H9 (cell line): ENCODE measurements around the gene TYK2. TPM values are rescaled to one million over a fixed set of nuclear protein-coding genes. Genes with fewer than 3 reads are reported as not detected.

ENCODE experiments used
- DNase-seq: peaks from one replicate; pipeline ENCODE4 v3.0.0-alpha.2; 2017
- H2AFZ ChIP-seq: one replicate; pipeline ENCODE4 v1.6.1; 2013; ENCODE audit warnings: mild to moderate bottlenecking, low read length, control low read depth, moderate library complexity
- H2AK5ac ChIP-seq: 2 replicates; pipeline ENCODE4 v1.6.1; 2013; ENCODE audit warnings: low read length, control low read depth, mixed read lengths; ENCODE audit not compliant: insufficient read length
- H2BK120ac ChIP-seq: one replicate; pipeline ENCODE4 v1.6.1; 2013; ENCODE audit warnings: low read depth, mild to moderate bottlenecking, low read length, control low read depth, inconsistent platforms; ENCODE audit not compliant: poor library complexity, severe bottlenecking
- H2BK12ac ChIP-seq: 2 replicates; pipeline ENCODE4 v1.6.1; 2013; ENCODE audit warnings: low read length, control low read depth, mixed read lengths, low read depth; ENCODE audit not compliant: insufficient read length
- H2BK15ac ChIP-seq: 2 replicates; pipeline ENCODE4 v1.6.1; 2013; ENCODE audit warnings: low read depth, low read length, control low read depth
- H2BK20ac ChIP-seq: one replicate; pipeline ENCODE4 v1.6.1; 2013; ENCODE audit warnings: low read depth, mild to moderate bottlenecking, low read length, control low read depth, inconsistent platforms; ENCODE audit not compliant: poor library complexity, severe bottlenecking
- H2BK5ac ChIP-seq: 2 replicates; pipeline ENCODE4 v1.6.1; 2013; ENCODE audit warnings: low read length, control low read depth, mixed read lengths; ENCODE audit not compliant: insufficient read length
- H3K14ac ChIP-seq: 2 replicates; pipeline ENCODE4 v1.6.1; 2013; ENCODE audit warnings: low read length, control low read depth; ENCODE audit not compliant: insufficient read depth
- H3K18ac ChIP-seq: 2 replicates; pipeline ENCODE4 v1.6.1; 2013; ENCODE audit warnings: low read depth, mild to moderate bottlenecking, mixed read lengths, low read length, control low read depth; ENCODE audit not compliant: insufficient read length
- H3K23ac ChIP-seq: 2 replicates; pipeline ENCODE4 v1.6.1; 2013; ENCODE audit warnings: low read length, control low read depth, mixed read lengths, low read depth; ENCODE audit not compliant: insufficient read length
- H3K23me2 ChIP-seq: 2 replicates; pipeline ENCODE4 v1.6.1; 2013; ENCODE audit warnings: low read depth, mild to moderate bottlenecking, mixed read lengths, low read length, control low read depth; ENCODE audit not compliant: insufficient read length, poor library complexity, severe bottlenecking
- H3K27ac ChIP-seq: 2 replicates; pipeline ENCODE4 v1.5.1; 2013; ENCODE audit warnings: low read length, control low read depth, mixed read lengths, low read depth; ENCODE audit not compliant: insufficient read length
- H3K27me3 ChIP-seq: 2 replicates; pipeline ENCODE4 v1.6.1; 2013; ENCODE audit warnings: low read length, control low read depth, inconsistent platforms; ENCODE audit not compliant: insufficient read depth
- H3K4ac ChIP-seq: 2 replicates; pipeline ENCODE4 v1.6.1; 2013; ENCODE audit warnings: low read depth, mild to moderate bottlenecking, control low read depth, inconsistent platforms, low read length, moderate library complexity
- H3K4me1 ChIP-seq: 2 replicates; pipeline ENCODE4 v1.6.1; 2013; ENCODE audit warnings: low read length, control low read depth, inconsistent platforms; ENCODE audit not compliant: insufficient read depth
- H3K4me2 ChIP-seq: 2 replicates; pipeline ENCODE4 v1.6.1; 2013; ENCODE audit warnings: low read length, control low read depth, mixed read lengths; ENCODE audit not compliant: insufficient read length, insufficient read depth
- H3K56ac ChIP-seq: 2 replicates; pipeline ENCODE4 v1.6.1; 2013; ENCODE audit warnings: low read depth, mild to moderate bottlenecking, mixed read lengths, low read length, control low read depth; ENCODE audit not compliant: insufficient read length
- H3K79me1 ChIP-seq: 2 replicates; pipeline ENCODE4 v1.6.1; 2013; ENCODE audit warnings: low read depth, mild to moderate bottlenecking, moderate library complexity, low read length, control low read depth, inconsistent platforms; ENCODE audit not compliant: insufficient read depth, poor library complexity, severe bottlenecking
- H3K79me2 ChIP-seq: 2 replicates; pipeline ENCODE4 v1.6.1; 2013; ENCODE audit warnings: low read length, control low read depth, inconsistent platforms; ENCODE audit not compliant: insufficient read depth
- H3K9ac ChIP-seq: 2 replicates; pipeline ENCODE4 v1.6.1; 2013; ENCODE audit warnings: low read length, control low read depth, mixed read lengths; ENCODE audit not compliant: insufficient read length; ENCODE audit errors: extremely low read depth
- H3K9me3 ChIP-seq: one replicate; pipeline ENCODE4 v1.6.1; 2013; ENCODE audit warnings: low read depth, low read length, inconsistent platforms; ENCODE audit not compliant: control insufficient read depth
- H3T11ph ChIP-seq: one replicate; pipeline ENCODE4 v1.6.1; 2013; ENCODE audit warnings: mild to moderate bottlenecking, low read length, control low read depth, inconsistent platforms
- H4K20me1 ChIP-seq: one replicate; pipeline ENCODE4 v1.6.1; 2013; ENCODE audit not compliant: control insufficient read depth, insufficient read length, insufficient read depth
- H4K5ac ChIP-seq: 2 replicates; pipeline ENCODE4 v1.6.1; 2013; ENCODE audit warnings: low read depth, mild to moderate bottlenecking, mixed read lengths, low read length, control low read depth; ENCODE audit not compliant: insufficient read length
- H4K8ac ChIP-seq: replicated peaks from 2 replicates; pipeline ENCODE4 v1.6.1; 2013; ENCODE audit warnings: low read length, control low read depth, mixed read lengths, low read depth; ENCODE audit not compliant: insufficient read length
- H4K91ac ChIP-seq: 2 replicates; pipeline ENCODE4 v1.6.1; 2013; ENCODE audit warnings: low read depth, mild to moderate bottlenecking, moderate library complexity, mixed read lengths, low read length, control low read depth; ENCODE audit not compliant: insufficient read length
- H3K27ac Mint-ChIP-seq, 3 experiments: 2 replicates in 2 of 3; 3 replicates in 1 of 3; pipeline ENCODE4 v1.8.0; 2020 to 2021; ENCODE audit warnings: mixed read lengths in 3 of 3, mild to moderate bottlenecking in 1 of 3, moderate library complexity in 1 of 3
- H3K27me3 Mint-ChIP-seq: 2 replicates; pipeline ENCODE4 v1.8.0; 2021; ENCODE audit warnings: low read depth, mild to moderate bottlenecking, moderate library complexity, mixed read lengths
- H3K36me3 Mint-ChIP-seq, 3 experiments: 2 replicates in 2 of 3; 3 replicates in 1 of 3; pipeline ENCODE4 v1.8.0; 2020 to 2021; ENCODE audit warnings: low read depth in 3 of 3, mixed read lengths in 3 of 3; ENCODE audit not compliant: insufficient read depth in 1 of 3
- H3K4me1 Mint-ChIP-seq, 2 experiments: 2 replicates each; pipeline ENCODE4 v1.8.0; 2020; ENCODE audit warnings: mixed read lengths in 2 of 2
- H3K4me3 Mint-ChIP-seq, 2 experiments: 2 replicates in 1 of 2; 3 replicates in 1 of 2; pipeline ENCODE4 v1.8.0; 2020 to 2021; ENCODE audit warnings: mild to moderate bottlenecking in 2 of 2, mixed read lengths in 2 of 2, moderate library complexity in 1 of 2
- H3K9me3 Mint-ChIP-seq, 2 experiments: 2 replicates in 1 of 2; 3 replicates in 1 of 2; pipeline ENCODE4 v1.8.0; 2020; ENCODE audit warnings: mild to moderate bottlenecking in 2 of 2, mixed read lengths in 2 of 2, moderate library complexity in 1 of 2
- CTCF ChIP-seq: fragments of 200-600 bp; sonication (generic); conservative IDR thresholded peaks from 3 replicates; pipeline ENCODE4 v1.8.0; 2021; ENCODE audit warnings: antibody characterized with exemption, mild to moderate bottlenecking
- WGBS: extraction: QIAGEN DNeasy Blood & Tissue Kit; methylation state at CpG from one replicate; pipeline ENCODE4 v1.1.7; 2013; ENCODE audit warnings: missing lambda C conversion rate, low lambda C conversion rate, mixed read lengths; ENCODE audit not compliant: insufficient read length; ENCODE audit errors: extremely low coverage; 5-methylcytosine and 5-hydroxymethylcytosine counted together
- total RNA-seq: library from RNA; stranded (reverse); gene quantifications from 2 replicates; pipeline ENCODE4 v1.2.1, GENCODE V29; 2021

TYK2 gene
- total RNA-seq, 1 experiment from 2014 or later, result 61.4 TPM

- Histone ChIP-seq H4K91ac (no peak overlapping the region), H2BK12ac (no peak overlapping the region), H3K9me3 (no peaks in the 10 kb centered on the region), H3K23me2 (peaks cover 24% of the 10 kb centered on the region), H2AFZ (no peak overlapping the region), H2BK5ac (no peak overlapping the region), H3K4ac (no peak overlapping the region), H2BK120ac (no peak overlapping the region), H3K79me2 (peaks cover 11% of the 10 kb centered on the region; the same call in 1 of the 2 replicates), H3K56ac (no peak overlapping the region), H2BK15ac (no peak overlapping the region), H3K14ac (no peak overlapping the region), H4K20me1 (no peaks in the 10 kb centered on the region), H3K27ac (no peak overlapping the region), H3K18ac (no peak overlapping the region), H3T11ph (no peak overlapping the region), H3K79me1 (peaks cover 10% of the 10 kb centered on the region), H4K5ac (no peak overlapping the region), H3K4me1 (no peaks in the 10 kb centered on the region; the same call in 1 of the 2 replicates), H2BK20ac (no peak overlapping the region), H3K23ac (no peak overlapping the region), H3K27me3 (no peaks in the 10 kb centered on the region; the same call in 1 of the 2 replicates), H3K4me2 (no peak overlapping the region), H2AK5ac (no peak overlapping the region), H3K9ac (no peak overlapping the region), H4K8ac (no peak overlapping the region)
- no peak for DNase-seq
- Mint-ChIP-seq H3K9me3 (no peaks in the 10 kb centered on the region), H3K27me3 (peaks cover 62% of the 10 kb centered on the region), H3K36me3 (peaks cover 0 to 13% (median 4%) of the 10 kb centered on the region in 3 experiments; a peak in 4 of 7 replicates), H3K4me1 (peaks cover 15 to 19% of the 10 kb centered on the region in 2 experiments), H3K4me3 (no peak overlapping the region), H3K27ac (no peak overlapping the region)
- no peak for TF ChIP-seq CTCF
- no CpG with 5 or more reads among the region's 6 CpGs for WGBS
These were observed 25.8 kb upstream of the TYK2 start for GRCh38 chr19:10406191-10406590.
